HUES48 (cell line): ENCODE data around the gene DPH2.
A peak's percentile ranks its signal among the peaks of the same experiment; 100 is the strongest.

ENCODE experiments used
- H3K27ac ChIP-seq: one replicate; pipeline ENCODE4 v1.7.0; 2013; ENCODE audit warnings: low read depth, low read length, inconsistent platforms
- H3K27me3 ChIP-seq: 2 replicates; pipeline ENCODE4 v1.6.1; 2013; ENCODE audit warnings: mild to moderate bottlenecking, low read length; ENCODE audit not compliant: control insufficient read depth, insufficient read depth
- H3K36me3 ChIP-seq: 2 replicates; pipeline ENCODE4 v1.6.1; 2013; ENCODE audit warnings: low read length; ENCODE audit not compliant: control insufficient read depth, insufficient read depth
- H3K4me1 ChIP-seq: 2 replicates; pipeline ENCODE4 v1.6.1; 2013; ENCODE audit warnings: mild to moderate bottlenecking, low read length; ENCODE audit not compliant: control insufficient read depth, insufficient read depth
- H3K4me3 ChIP-seq: 2 replicates; pipeline ENCODE4 v1.5.1; 2013; ENCODE audit warnings: mild to moderate bottlenecking, low read depth, low read length
- H3K9ac ChIP-seq: 2 replicates; pipeline ENCODE4 v1.6.1; 2013; ENCODE audit warnings: mild to moderate bottlenecking, low read depth, low read length, moderate library complexity
- H3K9me3 ChIP-seq: 2 replicates; pipeline ENCODE4 v1.6.1; 2013; ENCODE audit warnings: low read length; ENCODE audit not compliant: control insufficient read depth, insufficient read depth

Gene DPH2

DNA sequence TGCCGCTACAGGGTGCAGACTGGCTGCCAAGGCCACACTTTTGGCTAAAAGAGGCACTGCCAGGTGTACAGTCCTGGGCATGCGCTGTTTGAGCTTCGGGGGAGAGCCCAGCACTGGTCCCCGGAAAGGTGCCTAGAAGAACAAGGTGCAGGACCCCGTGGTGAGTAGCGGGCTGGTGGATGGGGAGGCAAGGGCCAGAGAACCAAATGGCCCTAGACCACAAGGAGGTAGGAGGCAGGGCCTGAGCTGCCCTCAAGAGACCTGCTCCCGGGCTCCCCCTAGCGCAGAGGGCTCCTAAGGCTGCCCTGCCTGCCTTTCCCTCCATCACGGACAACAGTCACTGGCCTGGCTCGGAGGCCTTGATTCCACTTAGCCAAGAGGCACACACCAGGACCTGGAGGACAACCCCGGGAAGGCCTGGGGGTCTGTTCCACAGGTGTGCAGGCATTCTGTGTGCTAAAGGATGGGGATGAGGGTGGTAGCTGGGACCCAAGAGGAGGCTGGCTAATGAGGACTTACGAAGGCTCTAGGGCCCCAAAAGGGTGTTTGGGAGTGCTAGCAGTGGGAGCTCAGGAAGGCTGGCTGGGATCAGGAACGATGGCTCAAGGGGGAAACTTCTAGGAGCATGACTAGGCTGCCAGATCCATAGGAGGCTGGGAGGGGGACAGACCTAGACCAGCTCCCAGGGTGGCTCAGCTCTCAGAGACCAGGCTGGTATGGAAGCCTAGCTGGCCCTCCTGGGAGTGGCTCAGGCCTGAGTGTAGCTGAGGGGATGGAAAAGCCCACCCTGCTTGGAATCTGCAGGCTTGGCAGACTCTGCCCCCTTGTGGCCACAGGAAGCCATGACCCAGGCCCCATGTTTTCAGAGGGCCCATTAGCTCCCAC, 35.5 kb upstream of the DPH2 start:
- Histone ChIP-seq H3K9me3 (no peaks in the 10 kb centered on the region), H3K9ac (no peak overlapping the region), H3K36me3 (peaks cover 7% of the 10 kb centered on the region; the same call in 1 of the 2 replicates), H3K4me3 (peak overlapping the region; percentile 70), H3K4me1 (peaks cover 44% of the 10 kb centered on the region), H3K27me3 (peaks cover 9% of the 10 kb centered on the region), H3K27ac (peak overlapping the region; percentile 48)

DNA sequence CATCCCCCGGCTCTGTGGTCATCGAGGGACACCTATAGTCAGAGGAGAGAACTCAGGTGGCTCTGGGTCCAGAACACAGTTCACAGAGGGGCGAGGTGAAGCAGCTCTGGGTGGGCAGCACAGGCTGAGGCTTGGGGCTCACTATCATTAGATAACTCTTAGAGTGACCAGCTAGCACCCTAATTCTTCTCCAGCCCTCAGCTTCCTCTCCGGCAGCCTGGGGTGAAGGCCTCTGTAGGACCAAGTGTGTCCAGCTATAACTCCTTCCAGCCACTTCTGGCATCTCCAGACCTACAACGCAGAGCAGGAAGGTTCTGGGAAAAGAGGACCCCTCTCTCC, 34.9 kb upstream of the DPH2 start:
- Histone ChIP-seq H3K36me3 (peaks cover 7% of the 10 kb centered on the region; the same call in 1 of the 2 replicates), H3K4me3 (no peak overlapping the region), H3K9ac (no peak overlapping the region), H3K9me3 (no peaks in the 10 kb centered on the region), H3K27me3 (peaks cover 9% of the 10 kb centered on the region), H3K27ac (no peak overlapping the region), H3K4me1 (peaks cover 39% of the 10 kb centered on the region)

DNA sequence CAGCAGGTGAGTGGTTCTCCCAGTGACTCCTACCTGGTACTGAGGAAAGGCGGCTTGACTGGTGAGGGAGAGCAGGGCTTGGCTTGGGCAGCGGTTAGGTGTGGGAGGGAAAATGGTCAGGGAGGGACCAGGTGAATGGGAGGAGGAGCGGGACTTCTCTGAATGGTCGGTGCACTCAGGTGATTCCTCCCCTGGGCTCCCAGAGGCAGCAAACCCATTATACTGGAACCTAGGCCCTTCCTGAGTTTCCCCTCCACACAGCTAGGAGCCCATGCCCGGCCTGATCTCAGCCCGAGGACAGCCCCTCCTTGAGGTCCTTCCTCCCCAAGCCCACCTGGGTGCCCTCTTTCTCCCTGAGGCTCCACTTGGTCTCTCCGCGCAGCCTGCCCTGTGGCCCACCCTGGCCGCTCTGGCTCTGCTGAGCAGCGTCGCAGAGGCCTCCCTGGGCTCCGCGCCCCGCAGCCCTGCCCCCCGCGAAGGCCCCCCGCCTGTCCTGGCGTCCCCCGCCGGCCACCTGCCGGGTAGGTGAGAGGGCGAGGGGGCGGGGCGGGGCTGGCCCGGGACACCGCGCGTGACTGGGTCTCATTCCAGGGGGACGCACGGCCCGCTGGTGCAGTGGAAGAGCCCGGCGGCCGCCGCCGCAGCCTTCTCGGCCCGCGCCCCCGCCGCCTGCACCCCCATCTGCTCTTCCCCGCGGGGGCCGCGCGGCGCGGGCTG, 33.9 kb upstream of the DPH2 start:
- Histone ChIP-seq H3K4me3 (peak overlapping the region; percentile 66; the same call in 1 of the 2 replicates), H3K9ac (no peak overlapping the region; the same call in 1 of the 2 replicates), H3K9me3 (no peaks in the 10 kb centered on the region), H3K36me3 (peaks cover 7% of the 10 kb centered on the region; the same call in 1 of the 2 replicates), H3K4me1 (peaks cover 30% of the 10 kb centered on the region), H3K27me3 (peaks cover 9% of the 10 kb centered on the region), H3K27ac (no peak overlapping the region)

DNA sequence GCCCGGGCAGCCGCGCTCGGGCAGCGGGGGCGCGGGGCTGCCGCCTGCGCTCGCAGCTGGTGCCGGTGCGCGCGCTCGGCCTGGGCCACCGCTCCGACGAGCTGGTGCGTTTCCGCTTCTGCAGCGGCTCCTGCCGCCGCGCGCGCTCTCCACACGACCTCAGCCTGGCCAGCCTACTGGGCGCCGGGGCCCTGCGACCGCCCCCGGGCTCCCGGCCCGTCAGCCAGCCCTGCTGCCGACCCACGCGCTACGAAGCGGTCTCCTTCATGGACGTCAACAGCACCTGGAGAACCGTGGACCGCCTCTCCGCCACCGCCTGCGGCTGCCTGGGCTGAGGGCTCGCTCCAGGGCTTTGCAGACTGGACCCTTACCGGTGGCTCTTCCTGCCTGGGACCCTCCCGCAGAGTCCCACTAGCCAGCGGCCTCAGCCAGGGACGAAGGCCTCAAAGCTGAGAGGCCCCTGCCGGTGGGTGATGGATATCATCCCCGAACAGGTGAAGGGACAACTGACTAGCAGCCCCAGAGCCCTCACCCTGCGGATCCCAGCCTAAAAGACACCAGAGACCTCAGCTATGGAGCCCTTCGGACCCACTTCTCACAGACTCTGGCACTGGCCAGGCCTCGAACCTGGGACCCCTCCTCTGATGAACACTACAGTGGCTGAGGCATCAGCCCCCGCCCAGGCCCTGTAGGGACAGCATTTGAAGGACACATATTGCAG, 33.2 kb upstream of the DPH2 start:
- Histone ChIP-seq H3K4me3 (peak overlapping the region; percentile 66), H3K4me1 (peaks cover 29% of the 10 kb centered on the region), H3K36me3 (peaks cover 7% of the 10 kb centered on the region; the same call in 1 of the 2 replicates), H3K27ac (no peak overlapping the region), H3K9me3 (no peaks in the 10 kb centered on the region), H3K27me3 (peaks cover 9% of the 10 kb centered on the region), H3K9ac (no peak overlapping the region)

DNA sequence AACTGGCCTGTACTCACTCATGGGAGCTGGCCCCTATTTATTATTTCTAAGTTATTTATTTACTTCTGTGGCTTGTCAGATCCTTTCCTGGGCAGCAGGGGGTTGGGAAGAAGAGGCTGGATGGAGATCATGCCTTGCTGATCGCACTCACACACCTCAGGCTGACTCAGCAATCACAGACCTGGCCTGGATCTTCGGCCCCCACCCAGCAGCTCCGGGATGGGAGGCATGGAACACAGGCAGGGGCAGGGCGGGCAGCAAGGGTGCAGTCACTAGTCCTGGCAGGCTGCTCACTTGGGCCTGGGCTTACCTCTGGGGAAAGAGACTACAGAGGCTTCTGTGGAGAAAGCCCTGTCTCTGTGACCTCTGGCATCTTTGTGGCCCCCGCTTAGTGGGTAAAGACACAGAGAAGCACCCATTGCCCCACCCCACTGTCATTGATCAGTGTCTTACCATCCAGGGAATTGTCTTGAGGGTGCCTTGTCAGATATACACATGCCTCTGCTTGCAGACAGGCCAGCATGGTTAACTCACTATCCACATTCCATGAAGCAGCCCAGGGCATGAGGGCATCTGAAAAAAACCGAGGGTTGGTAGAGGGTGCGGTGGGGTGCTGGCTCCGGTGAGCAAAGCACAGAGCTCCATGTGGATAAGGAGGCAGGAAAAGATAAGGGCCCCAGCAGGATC, 32.5 kb upstream of the DPH2 start:
- H3K9me3 ChIP-seq: no peaks in the 10 kb centered on the region
- H3K36me3 ChIP-seq: peaks cover 7% of the 10 kb centered on the region; the same call in 1 of the 2 replicates
- H3K4me1 ChIP-seq: peaks cover 29% of the 10 kb centered on the region
- H3K27ac ChIP-seq: no peak overlapping the region
- no peak overlapping the region for H3K9ac ChIP-seq
- peaks cover 8% of the 10 kb centered on the region for H3K27me3 ChIP-seq
- H3K4me3 ChIP-seq: no peak overlapping the region

- H3K9ac ChIP-seq: no peak overlapping the region
- peaks cover 29% of the 10 kb centered on the region for H3K4me1 ChIP-seq
- no peak overlapping the region for H3K4me3 ChIP-seq
- H3K36me3 ChIP-seq: peaks cover 7% of the 10 kb centered on the region; the same call in 1 of the 2 replicates
- no peak overlapping the region for H3K27ac ChIP-seq
- no peaks in the 10 kb centered on the region for H3K9me3 ChIP-seq
- no peaks in the 10 kb centered on the region for H3K27me3 ChIP-seq
These were observed 31.4 kb upstream of the DPH2 start for GRCh38 chr1:43938383-43938782.

DNA sequence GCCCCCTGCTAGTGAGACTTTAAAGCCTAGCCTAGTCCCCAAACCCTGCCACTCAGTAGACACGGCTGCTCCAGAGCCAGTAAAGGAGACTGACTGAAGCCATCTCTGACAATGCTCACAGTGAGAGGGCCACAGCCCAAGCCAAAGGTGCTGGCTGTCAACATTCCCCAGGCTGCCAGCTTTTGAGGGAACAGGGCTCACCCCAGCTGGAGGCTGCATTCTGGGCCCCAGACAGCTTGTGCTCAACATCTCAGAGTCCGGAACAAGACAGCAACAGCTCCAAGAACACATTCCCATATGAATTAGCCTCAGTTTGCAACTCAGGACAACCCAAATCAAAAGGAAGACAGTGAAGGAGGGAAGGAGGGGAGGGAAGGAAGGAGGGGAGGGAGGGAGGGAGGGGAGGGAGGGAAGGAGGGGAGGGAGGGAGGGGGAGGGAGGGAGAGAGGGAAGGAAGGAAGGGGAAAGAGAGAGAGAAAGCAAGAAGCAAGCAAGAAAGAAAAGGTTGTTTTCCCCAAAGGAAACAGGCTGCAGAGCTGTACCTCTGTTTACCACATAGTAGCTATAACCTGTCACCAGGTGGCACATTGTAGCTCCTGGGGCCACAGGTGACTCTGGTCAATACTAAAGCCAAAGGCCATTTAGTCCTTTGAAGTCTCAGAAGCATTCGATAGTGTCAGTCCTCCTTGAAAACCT, 30.8 kb upstream of the DPH2 start:
- H3K36me3 ChIP-seq: peaks cover 7% of the 10 kb centered on the region; the same call in 1 of the 2 replicates
- no peak overlapping the region for H3K9ac ChIP-seq
- H3K9me3 ChIP-seq: no peaks in the 10 kb centered on the region
- H3K4me1 ChIP-seq: peaks cover 29% of the 10 kb centered on the region
- no peaks in the 10 kb centered on the region for H3K27me3 ChIP-seq
- H3K4me3 ChIP-seq: no peak overlapping the region
- no peak overlapping the region for H3K27ac ChIP-seq

DNA sequence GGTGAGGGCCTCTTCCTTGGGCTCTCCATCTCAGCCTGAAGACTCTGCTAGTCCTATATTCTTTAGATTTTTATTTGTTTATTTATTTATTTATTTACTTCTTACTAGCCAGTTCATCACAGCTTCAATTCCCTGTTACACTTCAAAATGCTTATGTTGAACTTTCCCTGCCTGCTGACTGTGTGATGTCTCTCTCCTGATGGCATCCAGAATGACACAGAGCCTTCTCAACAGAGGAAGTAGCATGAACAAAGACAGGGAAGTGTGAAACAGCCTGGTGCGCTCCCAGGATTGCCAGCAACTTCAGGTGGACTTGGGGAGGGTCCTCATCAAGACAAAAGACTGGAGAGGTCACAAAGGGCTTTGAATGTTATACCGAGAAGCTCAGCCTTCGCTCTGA, 27.4 kb upstream of the DPH2 start:
- H3K27ac ChIP-seq: no peak overlapping the region
- no peaks in the 10 kb centered on the region for H3K27me3 ChIP-seq
- no peaks in the 10 kb centered on the region for H3K9me3 ChIP-seq
- no peak overlapping the region for H3K4me3 ChIP-seq
- H3K4me1 ChIP-seq: peaks cover 18% of the 10 kb centered on the region
- no peak overlapping the region for H3K9ac ChIP-seq
- peaks cover 5% of the 10 kb centered on the region; the same call in 1 of the 2 replicates for H3K36me3 ChIP-seq

DNA sequence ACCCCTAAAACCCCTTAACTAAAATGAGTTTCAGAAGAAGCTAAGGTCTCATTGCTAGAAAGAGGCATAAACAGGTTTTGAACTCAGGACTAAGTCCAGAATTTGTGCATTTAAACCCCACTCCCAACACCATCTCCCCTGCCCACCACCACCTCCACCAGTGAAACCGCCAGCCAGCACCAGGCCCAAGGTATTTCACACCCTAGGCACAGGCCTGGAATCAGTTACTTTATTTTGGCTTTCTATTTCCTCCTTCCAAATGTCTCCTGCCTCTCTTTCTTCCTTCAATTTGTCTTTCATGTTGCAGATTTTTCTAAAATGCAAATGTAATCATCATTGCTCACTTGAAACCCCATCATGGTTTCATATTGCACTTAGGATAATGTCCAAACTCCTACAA, 24.9 kb upstream of the DPH2 start:
- H3K36me3 ChIP-seq: peaks cover 2% of the 10 kb centered on the region; the same call in 1 of the 2 replicates
- no peak overlapping the region for H3K4me3 ChIP-seq
- no peaks in the 10 kb centered on the region for H3K9me3 ChIP-seq
- no peak overlapping the region for H3K27ac ChIP-seq
- no peaks in the 10 kb centered on the region for H3K27me3 ChIP-seq
- peaks cover 20% of the 10 kb centered on the region for H3K4me1 ChIP-seq
- H3K9ac ChIP-seq: no peak overlapping the region

DNA sequence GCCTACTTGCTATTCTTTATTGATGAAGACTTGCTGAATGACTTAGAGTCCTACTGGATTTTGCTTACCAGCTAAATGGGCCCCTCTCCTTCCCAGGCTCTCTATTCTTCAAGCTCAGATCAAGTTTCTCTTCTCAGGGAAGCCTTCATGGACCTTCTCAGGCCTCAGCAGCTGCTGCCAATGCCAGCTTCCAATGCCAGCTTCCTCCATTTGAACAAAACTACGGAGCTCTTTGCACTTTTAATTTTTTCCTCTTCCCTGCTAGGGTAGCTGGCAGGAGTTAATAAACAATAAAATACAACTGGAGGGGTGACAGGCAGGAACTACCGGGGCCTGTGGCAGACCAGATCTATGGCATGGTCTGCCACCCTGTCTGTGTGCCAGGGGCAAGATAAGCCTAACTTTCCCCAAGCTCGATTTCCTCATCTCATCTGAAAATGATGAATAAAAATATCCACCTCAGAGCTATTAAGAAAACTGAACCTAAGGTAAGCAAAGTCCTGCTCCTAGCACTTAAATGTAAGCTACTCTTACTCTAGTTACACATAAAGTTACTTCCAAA, 24.1 kb upstream of the DPH2 start:
- H3K4me3 ChIP-seq: peak overlapping the region; percentile 87
- peaks cover 20% of the 10 kb centered on the region for H3K4me1 ChIP-seq
- H3K9me3 ChIP-seq: no peaks in the 10 kb centered on the region
- peaks cover 11% of the 10 kb centered on the region; the same call in 1 of the 2 replicates for H3K36me3 ChIP-seq
- H3K9ac ChIP-seq: no peak overlapping the region
- H3K27ac ChIP-seq: peak overlapping the region; percentile 52
- H3K27me3 ChIP-seq: no peaks in the 10 kb centered on the region
